Measurements from ENCODE around the gene CHSY3. TPM values are rescaled to one million over a fixed set of nuclear protein-coding genes. Genes with fewer than 3 reads are reported as not detected.

CHSY3 gene
- total RNA-seq, 2 donors from 2014 or later = 24.3 to 28.3 TPM

DNA sequence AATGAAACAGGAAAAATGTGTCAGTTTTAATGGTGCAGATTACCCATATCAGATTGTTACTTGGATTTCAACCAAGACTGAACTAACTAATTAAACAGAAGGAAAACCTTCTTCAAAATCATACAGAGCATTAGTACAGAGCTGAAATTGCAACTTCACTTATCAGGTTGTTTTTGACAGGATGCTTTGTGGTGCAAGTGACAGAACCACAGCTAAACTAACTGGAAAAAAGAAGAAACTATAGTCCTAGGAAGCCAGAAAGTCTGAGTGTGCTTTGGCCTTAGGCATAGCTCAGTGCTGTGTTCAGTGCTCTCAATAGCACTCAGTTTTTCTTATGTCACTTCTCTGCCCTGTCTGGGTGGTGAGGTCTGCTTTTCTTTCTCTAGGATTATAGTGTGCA lies 267.4 kb downstream of the CHSY3 start:
- Histone ChIP-seq H3K27ac (no peak overlapping the region), H3K36me3 (no peaks in the 10 kb centered on the region), H3K4me3 (no peak overlapping the region), H3K27me3 (replicated peaks; ENCODE audit: insufficient read depth) (no peaks in the 10 kb centered on the region), H3K4me1 (ENCODE audit: control insufficient read depth in 1 of 2, low read depth in 2 of 2) (peaks cover 4% of the 10 kb centered on the region in 2 donors), H3K9me3 (peaks cover 2% of the 10 kb centered on the region)
- TF ChIP-seq, protein P1, sequence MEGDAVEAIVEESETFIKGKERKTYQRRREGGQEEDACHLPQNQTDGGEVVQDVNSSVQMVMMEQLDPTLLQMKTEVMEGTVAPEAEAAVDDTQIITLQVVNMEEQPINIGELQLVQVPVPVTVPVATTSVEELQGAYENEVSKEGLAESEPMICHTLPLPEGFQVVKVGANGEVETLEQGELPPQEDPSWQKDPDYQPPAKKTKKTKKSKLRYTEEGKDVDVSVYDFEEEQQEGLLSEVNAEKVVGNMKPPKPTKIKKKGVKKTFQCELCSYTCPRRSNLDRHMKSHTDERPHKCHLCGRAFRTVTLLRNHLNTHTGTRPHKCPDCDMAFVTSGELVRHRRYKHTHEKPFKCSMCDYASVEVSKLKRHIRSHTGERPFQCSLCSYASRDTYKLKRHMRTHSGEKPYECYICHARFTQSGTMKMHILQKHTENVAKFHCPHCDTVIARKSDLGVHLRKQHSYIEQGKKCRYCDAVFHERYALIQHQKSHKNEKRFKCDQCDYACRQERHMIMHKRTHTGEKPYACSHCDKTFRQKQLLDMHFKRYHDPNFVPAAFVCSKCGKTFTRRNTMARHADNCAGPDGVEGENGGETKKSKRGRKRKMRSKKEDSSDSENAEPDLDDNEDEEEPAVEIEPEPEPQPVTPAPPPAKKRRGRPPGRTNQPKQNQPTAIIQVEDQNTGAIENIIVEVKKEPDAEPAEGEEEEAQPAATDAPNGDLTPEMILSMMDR (IDR thresholded peaks at IDR 0.05) = no peak
- ATAC-seq (ENCODE audit: insufficient number of reproducible peaks, low FRiP score, low read depth) = no peak
- no peak for DNase-seq (ENCODE audit: low spot score)

DNA sequence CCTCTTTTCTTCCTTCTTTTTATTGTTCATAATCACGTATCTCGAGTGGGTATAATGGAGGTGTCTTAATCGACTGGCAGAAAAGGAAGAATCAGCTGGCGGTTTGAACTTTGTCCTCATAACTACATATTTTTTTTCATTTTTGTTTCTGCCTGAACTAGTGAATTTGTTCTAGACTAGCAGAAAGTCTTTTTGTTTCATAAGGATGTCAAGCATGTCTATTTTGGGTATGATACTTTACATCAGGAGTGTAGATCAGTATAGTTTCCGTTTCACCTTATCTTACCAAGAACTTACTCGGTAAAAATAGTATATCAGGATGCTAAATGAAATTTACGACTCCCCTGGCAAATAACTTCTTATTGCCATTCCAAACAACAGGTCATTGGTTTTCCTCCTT lies 278.9 kb downstream of the CHSY3 start:
- TF ChIP-seq, protein P1 (IDR thresholded peaks at IDR 0.05) = no peak
- H3K4me1 ChIP-seq (ENCODE audit: control insufficient read depth in 1 of 2, low read depth in 2 of 2) = peaks cover 0 to 8% of the 10 kb centered on the region in 2 donors
- ATAC-seq (ENCODE audit: insufficient number of reproducible peaks, low FRiP score, low read depth) = no peak
- no peak for DNase-seq (ENCODE audit: low spot score)
- no peaks in the 10 kb centered on the region for H3K27me3 ChIP-seq (replicated peaks; ENCODE audit: insufficient read depth)
- H3K36me3 ChIP-seq = no peaks in the 10 kb centered on the region
- no peak overlapping the region for H3K27ac ChIP-seq
- H3K9me3 ChIP-seq = no peaks in the 10 kb centered on the region
- no peak overlapping the region for H3K4me3 ChIP-seq

DNA sequence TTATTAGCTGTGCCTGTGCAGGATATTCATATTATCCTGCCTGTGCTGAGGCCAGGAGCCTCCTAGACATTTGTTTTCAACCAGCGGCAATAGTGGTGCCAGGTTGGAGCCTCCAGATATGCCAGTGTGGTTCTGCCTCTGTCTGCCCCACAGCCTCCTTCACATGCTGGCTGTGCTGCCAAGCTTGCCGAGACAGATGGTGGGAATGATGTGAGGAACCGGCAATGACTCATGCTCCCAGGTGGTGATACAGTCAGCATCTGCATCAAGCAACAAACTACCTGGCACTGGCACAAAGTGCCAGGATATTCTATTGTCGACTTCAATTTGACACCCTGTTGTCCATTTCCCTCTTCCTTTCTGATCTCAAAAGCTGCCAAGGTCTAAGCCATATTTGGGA lies 285.7 kb downstream of the CHSY3 start:
- Histone ChIP-seq H3K36me3 (no peaks in the 10 kb centered on the region), H3K27ac (no peak overlapping the region), H3K9me3 (no peaks in the 10 kb centered on the region), H3K27me3 (replicated peaks; ENCODE audit: insufficient read depth) (no peaks in the 10 kb centered on the region), H3K4me1 (ENCODE audit: control insufficient read depth in 1 of 2, low read depth in 2 of 2) (no peaks in the 10 kb centered on the region), H3K4me3 (no peak overlapping the region)
- DNase-seq (ENCODE audit: low spot score) = no peak
- TF ChIP-seq, protein P1 (IDR thresholded peaks at IDR 0.05) = no peak
- ATAC-seq (ENCODE audit: insufficient number of reproducible peaks, low FRiP score, low read depth) = no peak

DNA sequence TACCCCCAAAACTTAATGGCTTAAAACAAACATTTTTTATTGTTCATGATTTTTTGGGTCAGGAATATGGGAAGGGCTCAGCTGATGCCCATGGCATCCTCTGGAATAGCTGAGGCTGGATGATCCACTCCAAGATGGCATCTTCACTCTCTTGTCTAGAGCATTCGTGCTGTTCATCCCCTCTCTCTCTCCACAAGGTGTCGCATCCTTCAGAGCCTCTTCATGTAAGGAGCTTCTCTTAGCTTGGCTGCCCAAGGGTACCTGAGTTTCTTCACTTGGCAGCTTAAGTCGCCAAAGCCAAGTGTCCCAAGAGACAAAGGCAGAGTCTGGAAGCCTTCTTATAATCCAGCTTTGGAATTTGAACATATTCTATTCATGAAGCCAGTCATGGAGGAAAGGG lies 294.7 kb downstream of the CHSY3 start:
- no peak overlapping the region for H3K27ac ChIP-seq
- no peak overlapping the region for H3K4me3 ChIP-seq
- H3K9me3 ChIP-seq = no peaks in the 10 kb centered on the region
- H3K27me3 ChIP-seq (replicated peaks; ENCODE audit: insufficient read depth) = no peaks in the 10 kb centered on the region
- TF ChIP-seq, protein P1 (IDR thresholded peaks at IDR 0.05) = no peak
- H3K36me3 ChIP-seq = no peaks in the 10 kb centered on the region
- DNase-seq (ENCODE audit: low spot score) = no peak
- no peak for ATAC-seq (ENCODE audit: insufficient number of reproducible peaks, low FRiP score, low read depth)
- no peaks in the 10 kb centered on the region for H3K4me1 ChIP-seq (ENCODE audit: control insufficient read depth in 1 of 2, low read depth in 2 of 2)

DNA sequence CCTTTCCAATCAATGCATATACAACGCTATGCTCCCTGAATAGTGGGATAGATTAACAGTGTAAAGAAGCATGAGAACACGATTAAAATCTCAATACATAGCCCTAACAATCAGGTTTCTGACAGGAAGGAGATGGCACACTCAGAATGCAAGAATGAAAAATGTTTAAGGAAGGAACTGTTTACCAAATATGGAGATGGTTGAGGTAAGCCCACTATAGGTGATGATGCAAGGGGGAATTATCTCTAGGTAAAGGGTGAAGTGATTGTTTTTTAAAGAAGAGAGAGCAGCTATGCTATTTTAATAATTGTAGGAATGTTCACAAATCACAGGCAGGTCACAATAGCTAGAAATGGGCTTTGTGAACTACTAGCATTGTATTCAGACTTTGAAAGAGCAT lies 302.4 kb downstream of the CHSY3 start:
- no peaks in the 10 kb centered on the region for H3K9me3 ChIP-seq
- ATAC-seq (ENCODE audit: insufficient number of reproducible peaks, low FRiP score, low read depth) (no peak), DNase-seq (ENCODE audit: low spot score) (no peak)
- no peak overlapping the region for H3K27ac ChIP-seq
- TF ChIP-seq, protein P1 (IDR thresholded peaks at IDR 0.05) = no peak
- H3K36me3 ChIP-seq = no peaks in the 10 kb centered on the region
- no peaks in the 10 kb centered on the region for H3K27me3 ChIP-seq (replicated peaks; ENCODE audit: insufficient read depth)
- H3K4me3 ChIP-seq = no peak overlapping the region
- no peaks in the 10 kb centered on the region for H3K4me1 ChIP-seq (ENCODE audit: control insufficient read depth in 1 of 2, low read depth in 2 of 2)

All from thoracic aorta (tissue), 2 donors.